ENCODE results near the gene MDFI.

Gene MDFI

GRCh38 chr6:41682497-41683272, 44.4 kb downstream of the MDFI start:
- no peak for TF ChIP-seq REST (IDR thresholded peaks at IDR 0.05; ENCODE audit: insufficient read depth in 1 of 2, low read depth in 2 of 2, low read length in 2 of 2)
- no peak for TF ChIP-seq SIN3A (IDR thresholded peaks at IDR 0.05; ENCODE audit: borderline replicate concordance, insufficient read depth, low read length)
- no peak for TF ChIP-seq POLR2AphosphoS5 (IDR thresholded peaks at IDR 0.05; ENCODE audit: low read depth, low read length)
- TF ChIP-seq TAF1 (IDR thresholded peaks at IDR 0.05; ENCODE audit: borderline replicate concordance, insufficient read depth, low read length) = no peak
- no peak for TF ChIP-seq FOXP2 (optimal IDR thresholded peaks at IDR 0.05; ENCODE audit: borderline replicate concordance, extremely low read depth, extremely low read length, insufficient read depth)

GRCh38 chr6:41683273-41683522, 44.9 kb downstream of the MDFI start:
- TF ChIP-seq TAF1 (IDR thresholded peaks at IDR 0.05; ENCODE audit: borderline replicate concordance, insufficient read depth, low read length) = no peak
- no peak for TF ChIP-seq REST (IDR thresholded peaks at IDR 0.05; ENCODE audit: insufficient read depth in 1 of 2, low read depth in 2 of 2, low read length in 2 of 2)
- no peak for TF ChIP-seq POLR2AphosphoS5 (IDR thresholded peaks at IDR 0.05; ENCODE audit: low read depth, low read length)

GRCh38 chr6:41683523-41684310, 45.4 kb downstream of the MDFI start:
- TF ChIP-seq POLR2AphosphoS5 (IDR thresholded peaks at IDR 0.05; ENCODE audit: low read depth, low read length) (no peak), FOXP2 (optimal IDR thresholded peaks at IDR 0.05; ENCODE audit: borderline replicate concordance, extremely low read depth, extremely low read length, insufficient read depth) (peak; percentile 71)

GRCh38 chr6:41684311-41685180, 46.3 kb downstream of the MDFI start:
- TF ChIP-seq FOXP2 (optimal IDR thresholded peaks at IDR 0.05; ENCODE audit: borderline replicate concordance, extremely low read depth, extremely low read length, insufficient read depth) (no peak), REST (IDR thresholded peaks at IDR 0.05; ENCODE audit: insufficient read depth in 1 of 2, low read depth in 2 of 2, low read length in 2 of 2) (no peak), SIN3A (IDR thresholded peaks at IDR 0.05; ENCODE audit: borderline replicate concordance, insufficient read depth, low read length) (no peak), POLR2AphosphoS5 (IDR thresholded peaks at IDR 0.05; ENCODE audit: low read depth, low read length) (no peak), TAF1 (IDR thresholded peaks at IDR 0.05; ENCODE audit: borderline replicate concordance, insufficient read depth, low read length) (no peak)

GRCh38 chr6:41685641-41686380, 47.5 kb downstream of the MDFI start:
- no peak for TF ChIP-seq FOXP2 (optimal IDR thresholded peaks at IDR 0.05; ENCODE audit: borderline replicate concordance, extremely low read depth, extremely low read length, insufficient read depth)
- TF ChIP-seq REST (IDR thresholded peaks at IDR 0.05; ENCODE audit: insufficient read depth in 1 of 2, low read depth in 2 of 2, low read length in 2 of 2) = no peak
- TF ChIP-seq TAF1 (IDR thresholded peaks at IDR 0.05; ENCODE audit: borderline replicate concordance, insufficient read depth, low read length) = no peak
- no peak for TF ChIP-seq POLR2AphosphoS5 (IDR thresholded peaks at IDR 0.05; ENCODE audit: low read depth, low read length)
- TF ChIP-seq SIN3A (IDR thresholded peaks at IDR 0.05; ENCODE audit: borderline replicate concordance, insufficient read depth, low read length) = no peak
